ENCODE measurements around the gene NAALADL2.

DNA sequence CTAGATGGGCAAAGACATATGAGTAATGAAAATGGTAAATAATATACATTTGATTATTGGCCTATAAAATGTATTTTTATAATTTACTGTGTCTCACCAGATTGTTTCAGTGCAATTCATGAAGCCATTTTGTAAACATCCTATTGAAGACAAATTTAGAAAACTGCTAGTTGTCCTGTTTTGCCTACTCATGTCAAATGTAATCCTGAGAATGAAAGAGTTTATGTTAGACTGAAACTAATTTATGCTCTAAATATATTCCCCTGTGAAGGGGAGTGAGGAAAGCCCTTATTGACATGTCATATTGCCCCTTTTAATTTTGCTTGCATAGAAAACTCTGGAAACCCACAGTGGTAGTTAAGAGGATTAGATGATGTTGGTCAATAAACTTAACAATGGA lies 610.0 kb downstream of the NAALADL2 start:
- TF ChIP-seq CTCF (IDR thresholded peaks at IDR 0.05 in 4 of 5, conservative IDR thresholded peaks at IDR 0.05 in 1 of 5) = no peak
- no peak for TF ChIP-seq POLR2A (IDR thresholded peaks at IDR 0.05)

Measured in gastrocnemius medialis (tissue), 4 donors.